Sigmoid colon (tissue), 7 donors: ENCODE measurements around the gene ITPR1. TPM values are rescaled to one million over a fixed set of nuclear protein-coding genes. Genes with fewer than 3 reads are reported as not detected.

Source experiments
- DNase-seq: peaks from one replicate; pipeline ENCODE4 v3.0.0-alpha.2; 2019
- H3K27ac ChIP-seq, 4 donors: fragments of 200-600 bp; sonication (generic); one replicate each; pipeline ENCODE4 v1.5.1; 2016 to 2019; ENCODE audit warnings: mild to moderate bottlenecking in 1 of 4
- H3K27me3 ChIP-seq, 3 donors: fragments of 200-600 bp; sonication (generic); one replicate each; pipeline ENCODE4 v1.5.1; 2019; ENCODE audit warnings: mild to moderate bottlenecking in 1 of 3
- H3K36me3 ChIP-seq, 4 donors: fragments of 200-600 bp; sonication (generic); one replicate each; pipeline ENCODE4 v1.5.1; 2016 to 2019
- H3K4me1 ChIP-seq, 4 donors: fragments of 200-600 bp; sonication (generic); one replicate each; pipeline ENCODE4 v1.5.1; 2017 to 2019
- H3K4me3 ChIP-seq, 4 donors: fragments of 200-600 bp; sonication (generic); one replicate each; pipeline ENCODE4 v1.5.1; 2017 to 2019; ENCODE audit warnings: mild to moderate bottlenecking in 2 of 4, moderate library complexity in 1 of 4
- H3K9me3 ChIP-seq, 4 donors: fragments of 200-600 bp in 3 of 4; sonication (generic) in 3 of 4; one replicate each; pipeline versions ENCODE4 v1.5.1 to v1.6.1; 2013 to 2019
- EP300 ChIP-seq, 4 donors: sonication (generic); formaldehyde crosslinking; IDR thresholded peaks; one replicate each; pipeline ENCODE4 v1.6.1; 2017; ENCODE audit warnings: antibody characterized with exemption in 4 of 4
- POLR2A ChIP-seq, 2 donors: fragments of 450-650 bp; IDR thresholded peaks; one replicate each; pipeline ENCODE4 v1.6.1; 2016; ENCODE audit warnings: antibody characterized with exemption in 2 of 2, mild to moderate bottlenecking in 2 of 2, moderate library complexity in 2 of 2
- POLR2AphosphoS5 ChIP-seq, 4 donors: sonication (generic); formaldehyde crosslinking; IDR thresholded peaks; one replicate each; pipeline ENCODE4 v1.6.1; 2017; ENCODE audit warnings: antibody characterized with exemption in 4 of 4
- WGBS, 2 donors: extraction: QIAGEN DNeasy Blood & Tissue Kit; methylation state at CpG; one replicate each; pipeline ENCODE4 v1.1.7; 2013; 5-methylcytosine and 5-hydroxymethylcytosine counted together
- intact Hi-C: fragments of 100-400 bp; cut with DNase I; formaldehyde crosslinking; loops from one replicate; pipeline ENCODE4 v1.15.1; 2023
- polyA plus RNA-seq, 3 donors: library from polyadenylated mRNA; stranded (reverse); fragments of 200-250 nt; gene quantifications; one replicate each; pipeline ENCODE4 v1.2.3, GENCODE V29; 2013
- total RNA-seq, 4 donors: library from RNA; depleted of rRNA; stranded (reverse); fragments of >200 nt; gene quantifications; one replicate each; pipeline ENCODE4 v1.1.0, GENCODE V29; 2016
- TF ChIP-seq, protein P1 (sequence below), 4 experiments: fragments of 450-650 bp in 3 of 4; fragments of 200-600 bp in 1 of 4; IDR thresholded peaks; one replicate each; pipeline ENCODE4 v1.5.1; 2016 to 2019; ENCODE audit warnings: antibody characterized with exemption in 4 of 4, mild to moderate bottlenecking in 3 of 4, moderate library complexity in 2 of 4
- donor health status: healthy with polysubstance abuse.
- donor health status: Bipolar disorder and iron deficiency.
- donor health status: healthy.

ITPR1 gene
- total and polyA plus RNA-seq, 7 donors = 1.4 to 206 (median 111) TPM

DNA sequence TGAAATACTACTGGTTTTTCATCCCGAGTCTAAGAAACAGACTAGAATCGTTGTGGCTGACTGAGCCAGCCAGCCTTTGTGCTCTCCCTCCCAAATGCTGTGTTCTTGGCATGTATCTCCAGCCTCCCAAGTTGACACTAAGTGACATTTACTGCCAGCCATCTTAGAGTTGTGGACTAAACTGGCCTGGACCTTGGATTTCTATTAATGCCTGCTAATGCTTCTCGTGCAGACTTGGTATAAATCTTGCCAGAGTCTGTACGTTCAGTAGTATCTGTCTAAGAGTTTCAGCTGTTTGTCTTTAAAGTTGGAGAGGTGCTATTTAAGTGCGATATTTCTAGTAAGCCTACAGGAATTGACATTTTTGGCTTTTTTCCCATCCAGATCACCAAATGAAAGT is 319.4 kb downstream of the ITPR1 start:
- intact Hi-C loops = loop anchor here (5.0 kb wide), 1 partner anchor 90 kb away; no protein-coding TSS in a partner anchor
- H3K4me1 ChIP-seq = peaks cover 0 to 20% (median 17%) of the 10 kb centered on the region in 4 donors
- 79 to 90% methylated on average over 5 of the region's 5 CpGs for WGBS, 2 donors
- H3K27ac ChIP-seq = peak overlapping the region in 3 of 4 donors; percentile 36 to 65 (median 57)
- no peak overlapping the region for H3K4me3 ChIP-seq
- H3K36me3 ChIP-seq = peaks cover 0 to 59% (median 16%) of the 10 kb centered on the region in 4 donors
- no peaks in the 10 kb centered on the region for H3K9me3 ChIP-seq
- H3K27me3 ChIP-seq = no peaks in the 10 kb centered on the region
- TF ChIP-seq POLR2A (IDR thresholded peaks at IDR 0.05) (no peak), POLR2AphosphoS5 (IDR thresholded peaks at IDR 0.05) (peak in 3 of 4 donors; percentile 26 to 60 (median 39))
- DNase-seq = no peak

DNA sequence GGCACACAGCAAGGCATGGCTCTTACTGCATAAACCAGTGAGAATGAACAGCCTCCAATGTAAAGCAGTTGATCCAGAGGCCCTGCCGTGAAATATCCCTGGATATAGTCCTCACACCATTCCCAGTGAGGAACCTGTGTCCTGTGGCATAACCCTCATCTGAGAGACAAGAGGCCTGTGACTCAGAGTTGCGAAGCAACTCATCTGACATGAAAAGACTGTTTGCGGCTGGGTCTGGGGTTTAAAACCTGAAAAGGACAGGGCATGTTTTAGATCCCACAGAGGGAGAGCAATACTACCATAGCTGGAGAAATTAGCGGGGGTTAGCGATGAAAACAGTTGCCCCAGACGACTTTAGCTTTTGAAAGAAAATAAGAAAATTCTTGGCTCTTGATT is 320.8 kb downstream of the ITPR1 start:
- DNase-seq = no peak
- peaks cover 0 to 65% (median 27%) of the 10 kb centered on the region in 4 donors for H3K36me3 ChIP-seq
- no peaks in the 10 kb centered on the region for H3K9me3 ChIP-seq
- WGBS, 2 donors = 93 to 96% methylated on average over 6 of the region's 6 CpGs
- H3K27me3 ChIP-seq = no peaks in the 10 kb centered on the region
- H3K27ac ChIP-seq = peak overlapping the region in 3 of 4 donors; percentile 0 to 65 (median 36)
- intact Hi-C loops = loop anchor here (5.0 kb wide), 1 partner anchor 92 kb away; no protein-coding TSS in a partner anchor
- H3K4me3 ChIP-seq = no peak overlapping the region
- TF ChIP-seq POLR2AphosphoS5 (IDR thresholded peaks at IDR 0.05) = no peak
- TF ChIP-seq, protein P1, sequence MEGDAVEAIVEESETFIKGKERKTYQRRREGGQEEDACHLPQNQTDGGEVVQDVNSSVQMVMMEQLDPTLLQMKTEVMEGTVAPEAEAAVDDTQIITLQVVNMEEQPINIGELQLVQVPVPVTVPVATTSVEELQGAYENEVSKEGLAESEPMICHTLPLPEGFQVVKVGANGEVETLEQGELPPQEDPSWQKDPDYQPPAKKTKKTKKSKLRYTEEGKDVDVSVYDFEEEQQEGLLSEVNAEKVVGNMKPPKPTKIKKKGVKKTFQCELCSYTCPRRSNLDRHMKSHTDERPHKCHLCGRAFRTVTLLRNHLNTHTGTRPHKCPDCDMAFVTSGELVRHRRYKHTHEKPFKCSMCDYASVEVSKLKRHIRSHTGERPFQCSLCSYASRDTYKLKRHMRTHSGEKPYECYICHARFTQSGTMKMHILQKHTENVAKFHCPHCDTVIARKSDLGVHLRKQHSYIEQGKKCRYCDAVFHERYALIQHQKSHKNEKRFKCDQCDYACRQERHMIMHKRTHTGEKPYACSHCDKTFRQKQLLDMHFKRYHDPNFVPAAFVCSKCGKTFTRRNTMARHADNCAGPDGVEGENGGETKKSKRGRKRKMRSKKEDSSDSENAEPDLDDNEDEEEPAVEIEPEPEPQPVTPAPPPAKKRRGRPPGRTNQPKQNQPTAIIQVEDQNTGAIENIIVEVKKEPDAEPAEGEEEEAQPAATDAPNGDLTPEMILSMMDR (IDR thresholded peaks at IDR 0.05) = no peak
- TF ChIP-seq POLR2A (IDR thresholded peaks at IDR 0.05) = no peak
- TF ChIP-seq EP300 (IDR thresholded peaks at IDR 0.05) = no peak
- H3K4me1 ChIP-seq = peaks cover 0 to 20% (median 17%) of the 10 kb centered on the region in 4 donors

DNA sequence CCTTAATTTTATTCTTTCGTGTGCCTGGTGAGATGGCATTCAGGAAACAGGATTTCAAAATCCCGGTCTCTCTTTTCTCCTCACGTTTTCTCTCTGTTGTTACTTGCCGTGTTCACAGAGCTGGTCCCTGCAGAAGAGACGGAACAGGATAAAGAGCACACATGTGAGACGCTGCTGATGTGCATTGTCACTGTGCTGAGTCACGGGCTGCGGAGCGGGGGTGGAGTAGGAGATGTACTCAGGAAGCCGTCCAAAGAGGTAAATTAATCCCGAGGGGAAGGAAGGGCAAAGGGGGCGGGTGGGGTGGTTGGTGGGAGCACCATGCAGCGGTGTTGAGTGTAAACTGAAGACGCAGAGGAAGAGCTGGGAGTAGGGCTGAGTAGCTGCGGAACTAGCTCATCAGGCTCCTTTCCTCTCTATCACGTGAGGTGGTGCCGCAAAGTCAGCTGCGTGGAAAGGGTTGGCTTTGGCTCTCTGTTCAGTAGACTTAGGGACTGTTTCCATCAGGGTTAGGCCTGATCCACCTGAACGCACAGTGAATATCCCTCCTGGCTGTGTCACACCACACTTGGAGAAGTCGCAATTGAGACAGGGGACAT is 321.3 kb downstream of the ITPR1 start:
- 89 to 90% methylated on average over 20 of the region's 20 CpGs for WGBS, 2 donors
- no peak overlapping the region for H3K4me3 ChIP-seq
- intact Hi-C loops = loop anchor here (5.0 kb wide), 1 partner anchor 92 kb away; no protein-coding TSS in a partner anchor
- H3K27me3 ChIP-seq = no peaks in the 10 kb centered on the region
- no peak for TF ChIP-seq EP300 (IDR thresholded peaks at IDR 0.05)
- no peak for TF ChIP-seq POLR2AphosphoS5 (IDR thresholded peaks at IDR 0.05)
- TF ChIP-seq POLR2A (IDR thresholded peaks at IDR 0.05) = no peak
- DNase-seq = no peak
- H3K9me3 ChIP-seq = no peaks in the 10 kb centered on the region
- H3K27ac ChIP-seq = peak overlapping the region; percentile 0 to 65 (median 30)
- peaks cover 3 to 70% (median 27%) of the 10 kb centered on the region in 4 donors for H3K36me3 ChIP-seq
- peaks cover 0 to 20% (median 17%) of the 10 kb centered on the region in 4 donors for H3K4me1 ChIP-seq

DNA sequence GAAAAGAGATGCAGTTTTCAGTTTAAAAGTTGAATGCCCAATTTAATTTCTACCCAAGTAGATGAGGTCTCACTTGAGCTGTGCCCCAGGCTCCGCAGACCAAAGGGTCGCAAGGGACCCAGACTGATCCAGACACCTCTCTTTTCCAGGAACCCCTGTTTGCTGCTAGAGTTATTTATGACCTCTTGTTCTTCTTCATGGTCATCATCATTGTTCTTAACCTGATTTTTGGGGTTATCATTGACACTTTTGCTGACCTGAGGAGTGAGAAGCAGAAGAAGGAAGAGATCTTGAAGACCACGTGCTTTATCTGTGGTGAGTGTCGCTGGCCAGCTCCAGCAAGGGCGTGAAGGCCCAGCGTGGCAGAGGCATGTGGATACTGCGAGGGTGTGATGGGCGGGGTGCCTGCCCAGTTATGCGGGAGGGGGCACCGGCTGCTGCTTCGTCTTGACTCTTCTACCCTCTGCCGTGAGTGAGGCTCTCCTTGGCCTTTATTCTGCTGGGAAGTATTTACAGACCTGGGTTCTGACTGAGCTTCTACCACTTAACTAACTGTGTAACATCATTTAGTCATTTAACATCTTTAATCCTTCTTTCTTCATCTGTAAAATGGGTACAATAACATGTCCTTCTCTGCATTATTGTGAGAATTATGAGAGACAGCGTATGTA is 321.9 kb downstream of the ITPR1 start:
- Histone ChIP-seq H3K4me3 (no peak overlapping the region), H3K27me3 (no peaks in the 10 kb centered on the region), H3K9me3 (no peaks in the 10 kb centered on the region), H3K27ac (peak overlapping the region in 3 of 4 donors; percentile 19 to 65 (median 40)), H3K4me1 (peaks cover 0 to 20% (median 17%) of the 10 kb centered on the region in 4 donors), H3K36me3 (peaks cover 6 to 72% (median 27%) of the 10 kb centered on the region in 4 donors)
- TF ChIP-seq POLR2A (IDR thresholded peaks at IDR 0.05) = no peak
- no peak for TF ChIP-seq EP300 (IDR thresholded peaks at IDR 0.05)
- TF ChIP-seq, protein P1 (IDR thresholded peaks at IDR 0.05) = no peak
- no peak for TF ChIP-seq POLR2AphosphoS5 (IDR thresholded peaks at IDR 0.05)
- DNase-seq = no peak
- 95 to 96% methylated on average over 13 of the region's 13 CpGs for WGBS, 2 donors
- intact Hi-C loops = loop anchor here (5.0 kb wide), 1 partner anchor 93 kb away; no protein-coding TSS in a partner anchor

DNA sequence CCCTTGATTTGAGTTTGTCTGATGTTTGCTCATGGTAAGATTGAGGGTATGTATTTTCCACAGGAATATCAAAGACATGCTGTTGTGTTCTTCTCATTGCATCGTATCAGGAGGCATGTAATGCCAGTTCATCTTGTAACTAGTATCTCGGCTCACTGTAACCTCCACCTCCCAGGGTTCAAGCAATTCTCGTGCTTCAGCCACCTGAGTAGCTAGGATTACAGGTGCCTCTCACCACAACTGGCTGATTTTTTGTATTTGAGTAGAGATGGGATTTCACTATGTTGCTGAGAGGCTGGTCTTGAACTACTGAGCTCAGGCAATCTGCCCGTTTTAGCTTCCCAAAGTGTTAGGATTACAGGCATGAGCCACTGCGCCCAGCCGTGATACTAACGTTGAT is 323.2 kb downstream of the ITPR1 start:
- no peaks in the 10 kb centered on the region for H3K9me3 ChIP-seq
- whole genome bisulfite sequencing, 2 donors = 96 to 97% methylated on average over 7 of the region's 7 CpGs
- H3K36me3 ChIP-seq = peaks cover 6 to 81% (median 31%) of the 10 kb centered on the region in 4 donors
- no peaks in the 10 kb centered on the region for H3K27me3 ChIP-seq
- H3K27ac ChIP-seq = no peak overlapping the region
- no peak overlapping the region for H3K4me3 ChIP-seq
- H3K4me1 ChIP-seq = peaks cover 0 to 20% (median 17%) of the 10 kb centered on the region in 4 donors
- intact Hi-C loops = no loop called here
- TF ChIP-seq, protein P1 (IDR thresholded peaks at IDR 0.05) = no peak
- TF ChIP-seq POLR2A (IDR thresholded peaks at IDR 0.05) = no peak
- DNase-seq = no peak
